H9 (cell line): ENCODE data around the gene CHID1. TPM values are rescaled to one million over a fixed set of nuclear protein-coding genes. Genes with fewer than 3 reads are reported as not detected.
A peak's percentile ranks its signal among the peaks of the same experiment; 100 is the strongest.

ENCODE experiments used
- DNase-seq: peaks from one replicate; pipeline ENCODE4 v3.0.0-alpha.2; 2017
- H2AFZ ChIP-seq: one replicate; pipeline ENCODE4 v1.6.1; 2013; ENCODE audit warnings: mild to moderate bottlenecking, low read length, control low read depth, moderate library complexity
- H2AK5ac ChIP-seq: 2 replicates; pipeline ENCODE4 v1.6.1; 2013; ENCODE audit warnings: low read length, control low read depth, mixed read lengths; ENCODE audit not compliant: insufficient read length
- H2BK120ac ChIP-seq: one replicate; pipeline ENCODE4 v1.6.1; 2013; ENCODE audit warnings: low read depth, mild to moderate bottlenecking, low read length, control low read depth, inconsistent platforms; ENCODE audit not compliant: poor library complexity, severe bottlenecking
- H2BK12ac ChIP-seq: 2 replicates; pipeline ENCODE4 v1.6.1; 2013; ENCODE audit warnings: low read length, control low read depth, mixed read lengths, low read depth; ENCODE audit not compliant: insufficient read length
- H2BK15ac ChIP-seq: 2 replicates; pipeline ENCODE4 v1.6.1; 2013; ENCODE audit warnings: low read depth, low read length, control low read depth
- H2BK20ac ChIP-seq: one replicate; pipeline ENCODE4 v1.6.1; 2013; ENCODE audit warnings: low read depth, mild to moderate bottlenecking, low read length, control low read depth, inconsistent platforms; ENCODE audit not compliant: poor library complexity, severe bottlenecking
- H2BK5ac ChIP-seq: 2 replicates; pipeline ENCODE4 v1.6.1; 2013; ENCODE audit warnings: low read length, control low read depth, mixed read lengths; ENCODE audit not compliant: insufficient read length
- H3K14ac ChIP-seq: 2 replicates; pipeline ENCODE4 v1.6.1; 2013; ENCODE audit warnings: low read length, control low read depth; ENCODE audit not compliant: insufficient read depth
- H3K18ac ChIP-seq: 2 replicates; pipeline ENCODE4 v1.6.1; 2013; ENCODE audit warnings: low read depth, mild to moderate bottlenecking, mixed read lengths, low read length, control low read depth; ENCODE audit not compliant: insufficient read length
- H3K23ac ChIP-seq: 2 replicates; pipeline ENCODE4 v1.6.1; 2013; ENCODE audit warnings: low read length, control low read depth, mixed read lengths, low read depth; ENCODE audit not compliant: insufficient read length
- H3K23me2 ChIP-seq: 2 replicates; pipeline ENCODE4 v1.6.1; 2013; ENCODE audit warnings: low read depth, mild to moderate bottlenecking, mixed read lengths, low read length, control low read depth; ENCODE audit not compliant: insufficient read length, poor library complexity, severe bottlenecking
- H3K27ac ChIP-seq: 2 replicates; pipeline ENCODE4 v1.5.1; 2013; ENCODE audit warnings: low read length, control low read depth, mixed read lengths, low read depth; ENCODE audit not compliant: insufficient read length
- H3K27me3 ChIP-seq: 2 replicates; pipeline ENCODE4 v1.6.1; 2013; ENCODE audit warnings: low read length, control low read depth, inconsistent platforms; ENCODE audit not compliant: insufficient read depth
- H3K4ac ChIP-seq: 2 replicates; pipeline ENCODE4 v1.6.1; 2013; ENCODE audit warnings: low read depth, mild to moderate bottlenecking, control low read depth, inconsistent platforms, low read length, moderate library complexity
- H3K4me1 ChIP-seq: 2 replicates; pipeline ENCODE4 v1.6.1; 2013; ENCODE audit warnings: low read length, control low read depth, inconsistent platforms; ENCODE audit not compliant: insufficient read depth
- H3K4me2 ChIP-seq: 2 replicates; pipeline ENCODE4 v1.6.1; 2013; ENCODE audit warnings: low read length, control low read depth, mixed read lengths; ENCODE audit not compliant: insufficient read length, insufficient read depth
- H3K56ac ChIP-seq: 2 replicates; pipeline ENCODE4 v1.6.1; 2013; ENCODE audit warnings: low read depth, mild to moderate bottlenecking, mixed read lengths, low read length, control low read depth; ENCODE audit not compliant: insufficient read length
- H3K79me1 ChIP-seq: 2 replicates; pipeline ENCODE4 v1.6.1; 2013; ENCODE audit warnings: low read depth, mild to moderate bottlenecking, moderate library complexity, low read length, control low read depth, inconsistent platforms; ENCODE audit not compliant: insufficient read depth, poor library complexity, severe bottlenecking
- H3K79me2 ChIP-seq: 2 replicates; pipeline ENCODE4 v1.6.1; 2013; ENCODE audit warnings: low read length, control low read depth, inconsistent platforms; ENCODE audit not compliant: insufficient read depth
- H3K9ac ChIP-seq: 2 replicates; pipeline ENCODE4 v1.6.1; 2013; ENCODE audit warnings: low read length, control low read depth, mixed read lengths; ENCODE audit not compliant: insufficient read length; ENCODE audit errors: extremely low read depth
- H3K9me3 ChIP-seq: one replicate; pipeline ENCODE4 v1.6.1; 2013; ENCODE audit warnings: low read depth, low read length, inconsistent platforms; ENCODE audit not compliant: control insufficient read depth
- H3T11ph ChIP-seq: one replicate; pipeline ENCODE4 v1.6.1; 2013; ENCODE audit warnings: mild to moderate bottlenecking, low read length, control low read depth, inconsistent platforms
- H4K20me1 ChIP-seq: one replicate; pipeline ENCODE4 v1.6.1; 2013; ENCODE audit not compliant: control insufficient read depth, insufficient read length, insufficient read depth
- H4K5ac ChIP-seq: 2 replicates; pipeline ENCODE4 v1.6.1; 2013; ENCODE audit warnings: low read depth, mild to moderate bottlenecking, mixed read lengths, low read length, control low read depth; ENCODE audit not compliant: insufficient read length
- H4K8ac ChIP-seq: replicated peaks from 2 replicates; pipeline ENCODE4 v1.6.1; 2013; ENCODE audit warnings: low read length, control low read depth, mixed read lengths, low read depth; ENCODE audit not compliant: insufficient read length
- H4K91ac ChIP-seq: 2 replicates; pipeline ENCODE4 v1.6.1; 2013; ENCODE audit warnings: low read depth, mild to moderate bottlenecking, moderate library complexity, mixed read lengths, low read length, control low read depth; ENCODE audit not compliant: insufficient read length
- H3K27ac Mint-ChIP-seq, 3 experiments: 2 replicates in 2 of 3; 3 replicates in 1 of 3; pipeline ENCODE4 v1.8.0; 2020 to 2021; ENCODE audit warnings: mixed read lengths in 3 of 3, mild to moderate bottlenecking in 1 of 3, moderate library complexity in 1 of 3
- H3K27me3 Mint-ChIP-seq: 2 replicates; pipeline ENCODE4 v1.8.0; 2021; ENCODE audit warnings: low read depth, mild to moderate bottlenecking, moderate library complexity, mixed read lengths
- H3K36me3 Mint-ChIP-seq, 3 experiments: 2 replicates in 2 of 3; 3 replicates in 1 of 3; pipeline ENCODE4 v1.8.0; 2020 to 2021; ENCODE audit warnings: low read depth in 3 of 3, mixed read lengths in 3 of 3; ENCODE audit not compliant: insufficient read depth in 1 of 3
- H3K4me1 Mint-ChIP-seq, 2 experiments: 2 replicates each; pipeline ENCODE4 v1.8.0; 2020; ENCODE audit warnings: mixed read lengths in 2 of 2
- H3K4me3 Mint-ChIP-seq, 2 experiments: 2 replicates in 1 of 2; 3 replicates in 1 of 2; pipeline ENCODE4 v1.8.0; 2020 to 2021; ENCODE audit warnings: mild to moderate bottlenecking in 2 of 2, mixed read lengths in 2 of 2, moderate library complexity in 1 of 2
- H3K9me3 Mint-ChIP-seq, 2 experiments: 2 replicates in 1 of 2; 3 replicates in 1 of 2; pipeline ENCODE4 v1.8.0; 2020; ENCODE audit warnings: mild to moderate bottlenecking in 2 of 2, mixed read lengths in 2 of 2, moderate library complexity in 1 of 2
- CTCF ChIP-seq: fragments of 200-600 bp; sonication (generic); conservative IDR thresholded peaks from 3 replicates; pipeline ENCODE4 v1.8.0; 2021; ENCODE audit warnings: antibody characterized with exemption, mild to moderate bottlenecking
- WGBS: extraction: QIAGEN DNeasy Blood & Tissue Kit; methylation state at CpG from one replicate; pipeline ENCODE4 v1.1.7; 2013; ENCODE audit warnings: missing lambda C conversion rate, low lambda C conversion rate, mixed read lengths; ENCODE audit not compliant: insufficient read length; ENCODE audit errors: extremely low coverage; 5-methylcytosine and 5-hydroxymethylcytosine counted together
- total RNA-seq: library from RNA; stranded (reverse); gene quantifications from 2 replicates; pipeline ENCODE4 v1.2.1, GENCODE V29; 2021

CHID1 gene
- total RNA-seq, 1 experiment from 2014 or later: 89.4 TPM

- H3K4me3 Mint-ChIP-seq: no peak overlapping the region
Measured at GRCh38 chr11:889257-889656, 21.4 kb downstream of the CHID1 start.

More at GRCh38 chr11:889257-889656, 21.4 kb downstream of the CHID1 start:
- no peak overlapping the region for H3K9ac ChIP-seq
- no peak overlapping the region for H2BK15ac ChIP-seq
- H2BK20ac ChIP-seq: no peak overlapping the region
- no peak overlapping the region for H3K56ac ChIP-seq
- no peak for DNase-seq
- H2BK12ac ChIP-seq: no peak overlapping the region
- H3K27me3 Mint-ChIP-seq: no peaks in the 10 kb centered on the region
- H4K91ac ChIP-seq: no peak overlapping the region
- no peak overlapping the region for H3K23ac ChIP-seq
- no peak overlapping the region for H2BK5ac ChIP-seq
- no peak overlapping the region for H3K4ac ChIP-seq
- H3K36me3 Mint-ChIP-seq: peaks cover 16 to 31% (median 29%) of the 10 kb centered on the region in 3 experiments
- WGBS: no CpG with 5 or more reads among the region's 13 CpGs
- no peak overlapping the region for H3K18ac ChIP-seq
- no peaks in the 10 kb centered on the region for H3K4me1 ChIP-seq
- no peaks in the 10 kb centered on the region for H3K9me3 ChIP-seq
- H3K14ac ChIP-seq: no peak overlapping the region; the same call in 1 of the 2 replicates
- no peaks in the 10 kb centered on the region for H3K79me1 ChIP-seq
- peaks cover 5 to 15% of the 10 kb centered on the region in 2 experiments for H3K4me1 Mint-ChIP-seq
- H3K9me3 Mint-ChIP-seq: no peaks in the 10 kb centered on the region
- peaks cover 2% of the 10 kb centered on the region for H4K20me1 ChIP-seq
- H3K4me2 ChIP-seq: no peak overlapping the region
- no peaks in the 10 kb centered on the region for H3K27me3 ChIP-seq
- no peaks in the 10 kb centered on the region for H3K23me2 ChIP-seq
- no peak overlapping the region for H3K27ac ChIP-seq
- no peak overlapping the region for H3T11ph ChIP-seq
- H4K5ac ChIP-seq: no peak overlapping the region
- no peak overlapping the region for H2AFZ ChIP-seq
- H4K8ac ChIP-seq: no peak overlapping the region
- TF ChIP-seq CTCF: no peak
- no peaks in the 10 kb centered on the region for H3K79me2 ChIP-seq
- H3K27ac Mint-ChIP-seq: peak overlapping the region in 2 of 3 experiments; percentile 25 to 44; a peak in 3 of 7 replicates
- H2BK120ac ChIP-seq: no peak overlapping the region
- no peak overlapping the region for H2AK5ac ChIP-seq
